Activated naive CD4-positive, alpha-beta T cell treated with anti-CD3 and anti-CD28 coated beads for 36 hours (primary cell): ENCODE data around the gene PCK1. TPM values are rescaled to one million over a fixed set of nuclear protein-coding genes. Genes with fewer than 3 reads are reported as not detected.

Experiments used
- CTCF ChIA-PET: fragments of 350-600 bp; sonication (Branson Sonifier 250); formaldehyde crosslinking; loops from one replicate; lab custom pipeline; 2021; ENCODE audit warnings: antibody characterized with exemption; lab: Charles Lee
- DNase-seq: peaks from one replicate; pipeline ENCODE4 v3.0.0-alpha.2; 2020
- H3K27ac Mint-ChIP-seq: one replicate; pipeline ENCODE4 v1.8.0; 2021; ENCODE audit warnings: mild to moderate bottlenecking, mixed read lengths
- H3K27me3 Mint-ChIP-seq: one replicate; pipeline ENCODE4 v1.8.0; 2021; ENCODE audit warnings: low read depth, mixed read lengths
- H3K36me3 Mint-ChIP-seq: one replicate; pipeline ENCODE4 v1.8.0; 2021; ENCODE audit warnings: low read depth, mixed read lengths
- H3K4me1 Mint-ChIP-seq: one replicate; pipeline ENCODE4 v1.8.0; 2021; ENCODE audit warnings: low read depth, mixed read lengths
- H3K4me3 Mint-ChIP-seq: one replicate; pipeline ENCODE4 v1.8.0; 2021; ENCODE audit warnings: mild to moderate bottlenecking, moderate library complexity, mixed read lengths
- H3K9me3 Mint-ChIP-seq: one replicate; pipeline ENCODE4 v1.8.0; 2021; ENCODE audit warnings: mixed read lengths
- intact Hi-C: fragments of 100-400 bp; cut with micrococcal nuclease; formaldehyde crosslinking; loops from one replicate; pipeline ENCODE4 v1.15.1; 2023
- total RNA-seq, 2 experiments: library from RNA; stranded (reverse); gene quantifications; one replicate each; pipeline ENCODE4 v1.2.3, GENCODE V29; 2021

PCK1 gene
- total RNA-seq, 2 experiments from 2014 or later = not detected

- no peak overlapping the region for H3K4me3 Mint-ChIP-seq
- no peaks in the 10 kb centered on the region for H3K9me3 Mint-ChIP-seq
- H3K27me3 Mint-ChIP-seq = peaks cover 5% of the 10 kb centered on the region
- H3K4me1 Mint-ChIP-seq = no peaks in the 10 kb centered on the region
- no peaks in the 10 kb centered on the region for H3K36me3 Mint-ChIP-seq
- no peak overlapping the region for H3K27ac Mint-ChIP-seq
- DNase-seq = no peak
- intact Hi-C loops = no loop called here
- CTCF ChIA-PET = interaction anchor here (0.5 kb wide), 1 partner anchor 28 kb away, joined by 3 read pairs; no protein-coding TSS in a partner anchor
Measured at GRCh38 chr20:57566803-57567459, 6.0 kb downstream of the PCK1 start.

DNA sequence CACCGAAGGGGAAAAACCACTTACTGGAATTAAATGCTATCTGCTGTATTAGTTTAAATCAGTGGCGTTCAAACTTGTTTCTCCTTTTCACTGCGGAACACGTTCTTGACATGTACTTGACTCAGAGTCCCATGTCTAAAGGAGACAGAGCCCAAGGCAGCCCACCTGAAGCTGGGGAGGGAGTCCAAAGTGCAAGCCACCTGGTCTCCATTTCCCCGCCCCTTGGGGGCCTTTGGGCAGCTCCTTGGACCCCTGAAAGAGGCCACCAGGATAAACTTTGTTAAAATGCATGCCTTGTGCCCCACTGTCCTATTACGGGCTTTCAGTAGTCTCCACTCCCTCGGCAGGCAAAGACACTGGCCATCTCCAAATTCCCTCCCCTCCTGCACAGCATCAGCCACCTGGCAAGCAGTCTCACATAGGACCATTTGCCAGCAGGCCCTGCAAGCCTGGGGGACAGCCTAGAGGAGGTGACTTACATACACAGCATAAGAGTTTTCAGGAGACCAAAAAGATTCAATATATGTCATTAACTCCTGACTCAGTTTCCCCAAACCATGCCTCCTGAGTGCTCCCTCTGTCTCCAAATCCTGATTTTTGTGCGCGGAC is 6.7 kb downstream of the PCK1 start:
- peaks cover 5% of the 10 kb centered on the region for H3K27me3 Mint-ChIP-seq
- CTCF ChIA-PET = interaction anchor here (0.5 to 1.5 kb wide), 2 partner anchors 15 to 28 kb away, joined by 3 read pairs; no protein-coding TSS in a partner anchor
- no peak for DNase-seq
- no peaks in the 10 kb centered on the region for H3K36me3 Mint-ChIP-seq
- no peak overlapping the region for H3K27ac Mint-ChIP-seq
- intact Hi-C loops = no loop called here
- H3K4me1 Mint-ChIP-seq = no peaks in the 10 kb centered on the region
- no peak overlapping the region for H3K4me3 Mint-ChIP-seq
- no peaks in the 10 kb centered on the region for H3K9me3 Mint-ChIP-seq

- Mint-ChIP-seq H3K4me1 (no peaks in the 10 kb centered on the region), H3K27ac (no peak overlapping the region), H3K4me3 (no peak overlapping the region), H3K9me3 (no peaks in the 10 kb centered on the region), H3K27me3 (peaks cover 9% of the 10 kb centered on the region), H3K36me3 (no peaks in the 10 kb centered on the region)
- intact Hi-C loops = no loop called here
- no peak for DNase-seq
- CTCF ChIA-PET = interaction anchor here (1.5 kb wide), 1 partner anchor 14 kb away, joined by 3 read pairs; no protein-coding TSS in a partner anchor
Measured at GRCh38 chr20:57568088-57568896, 7.4 kb downstream of the PCK1 start.

- Mint-ChIP-seq H3K4me1 (no peaks in the 10 kb centered on the region), H3K36me3 (no peaks in the 10 kb centered on the region), H3K4me3 (no peak overlapping the region), H3K27ac (no peak overlapping the region), H3K9me3 (no peaks in the 10 kb centered on the region), H3K27me3 (peaks cover 11% of the 10 kb centered on the region)
- intact Hi-C loops = no loop called here
- no peak for DNase-seq
- CTCF ChIA-PET = interaction anchor here (1.5 kb wide), 1 partner anchor 13 kb away, joined by 3 read pairs; no protein-coding TSS in a partner anchor
Measured at GRCh38 chr20:57568960-57569359, 8.1 kb downstream of the PCK1 start.

- no peaks in the 10 kb centered on the region for H3K4me1 Mint-ChIP-seq
- CTCF ChIA-PET = no interaction called here
- no peak overlapping the region for H3K27ac Mint-ChIP-seq
- intact Hi-C loops = no loop called here
- no peak for DNase-seq
- H3K27me3 Mint-ChIP-seq = peaks cover 15% of the 10 kb centered on the region
- no peak overlapping the region for H3K4me3 Mint-ChIP-seq
- H3K36me3 Mint-ChIP-seq = no peaks in the 10 kb centered on the region
- no peaks in the 10 kb centered on the region for H3K9me3 Mint-ChIP-seq
Measured at GRCh38 chr20:57570145-57570850, 9.4 kb downstream of the PCK1 start.

DNA sequence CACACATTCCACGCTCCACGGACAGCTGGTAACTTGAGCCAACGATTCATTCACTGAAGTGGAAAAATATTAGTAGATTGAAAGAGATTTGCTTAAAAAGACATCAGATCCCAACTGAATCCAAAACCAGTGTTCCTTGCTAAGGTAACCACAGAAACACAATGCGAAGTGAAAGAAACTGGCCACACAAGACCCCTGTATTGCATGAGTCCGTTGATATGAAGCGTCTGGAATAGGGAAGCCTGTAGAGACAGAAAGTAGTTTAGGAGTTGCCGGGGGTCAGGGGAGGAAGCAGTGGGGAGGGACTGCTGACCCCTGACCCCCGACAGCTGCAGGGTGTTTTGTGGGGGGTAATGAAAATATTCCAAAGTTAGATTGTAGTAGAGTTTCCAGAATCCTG is 10.0 kb downstream of the PCK1 start:
- no peaks in the 10 kb centered on the region for H3K36me3 Mint-ChIP-seq
- DNase-seq = no peak
- H3K27me3 Mint-ChIP-seq = peaks cover 15% of the 10 kb centered on the region
- CTCF ChIA-PET = no interaction called here
- no peaks in the 10 kb centered on the region for H3K4me1 Mint-ChIP-seq
- H3K27ac Mint-ChIP-seq = no peak overlapping the region
- H3K4me3 Mint-ChIP-seq = no peak overlapping the region
- intact Hi-C loops = no loop called here
- no peaks in the 10 kb centered on the region for H3K9me3 Mint-ChIP-seq

DNA sequence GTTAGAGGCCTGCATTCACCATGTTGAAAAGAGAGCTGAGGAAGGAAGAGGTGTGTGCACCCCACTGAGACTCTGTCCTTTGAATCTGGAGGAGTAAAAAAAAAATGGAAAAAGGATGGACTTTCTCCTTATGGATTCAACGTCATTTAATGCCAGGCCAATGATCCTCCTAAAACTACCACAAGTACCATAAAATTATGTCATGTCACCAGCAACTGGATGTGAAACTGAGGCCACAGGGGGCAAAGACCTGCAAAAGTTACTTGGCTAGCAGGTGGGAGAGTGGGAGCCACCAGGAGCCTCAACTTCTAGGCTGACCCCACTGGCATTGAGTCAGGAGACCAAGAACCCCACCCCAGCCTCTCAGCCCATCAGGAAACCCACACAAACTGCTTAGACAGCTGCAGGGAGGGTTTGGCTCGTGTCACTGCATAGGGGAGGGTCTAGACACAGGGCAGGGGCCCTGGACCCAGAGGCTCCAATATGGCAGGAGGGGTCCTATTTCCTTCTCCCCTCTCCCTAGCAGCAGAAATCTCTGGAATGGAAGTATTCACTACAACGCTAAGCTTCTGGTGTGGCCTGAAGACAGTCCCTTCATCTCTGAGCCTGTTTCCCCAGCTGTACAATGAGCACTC is 11.0 kb downstream of the PCK1 start:
- H3K9me3 Mint-ChIP-seq = no peaks in the 10 kb centered on the region
- no peak overlapping the region for H3K27ac Mint-ChIP-seq
- intact Hi-C loops = no loop called here
- no peaks in the 10 kb centered on the region for H3K36me3 Mint-ChIP-seq
- H3K27me3 Mint-ChIP-seq = peaks cover 14% of the 10 kb centered on the region
- H3K4me1 Mint-ChIP-seq = no peaks in the 10 kb centered on the region
- no peak overlapping the region for H3K4me3 Mint-ChIP-seq
- DNase-seq = no peak
- CTCF ChIA-PET = interaction anchor here (0.6 kb wide), 1 partner anchor 293 kb away, joined by 3 read pairs; no protein-coding TSS in a partner anchor

- Mint-ChIP-seq H3K4me1 (no peaks in the 10 kb centered on the region), H3K9me3 (no peaks in the 10 kb centered on the region), H3K36me3 (no peaks in the 10 kb centered on the region), H3K4me3 (no peak overlapping the region), H3K27me3 (peaks cover 13% of the 10 kb centered on the region), H3K27ac (no peak overlapping the region)
- intact Hi-C loops = no loop called here
- no peak for DNase-seq
- CTCF ChIA-PET = interaction anchor here (0.6 kb wide), 1 partner anchor 195 kb away, joined by 3 read pairs; no protein-coding TSS in a partner anchor
Measured at GRCh38 chr20:57573242-57573641, 12.3 kb downstream of the PCK1 start.

DNA sequence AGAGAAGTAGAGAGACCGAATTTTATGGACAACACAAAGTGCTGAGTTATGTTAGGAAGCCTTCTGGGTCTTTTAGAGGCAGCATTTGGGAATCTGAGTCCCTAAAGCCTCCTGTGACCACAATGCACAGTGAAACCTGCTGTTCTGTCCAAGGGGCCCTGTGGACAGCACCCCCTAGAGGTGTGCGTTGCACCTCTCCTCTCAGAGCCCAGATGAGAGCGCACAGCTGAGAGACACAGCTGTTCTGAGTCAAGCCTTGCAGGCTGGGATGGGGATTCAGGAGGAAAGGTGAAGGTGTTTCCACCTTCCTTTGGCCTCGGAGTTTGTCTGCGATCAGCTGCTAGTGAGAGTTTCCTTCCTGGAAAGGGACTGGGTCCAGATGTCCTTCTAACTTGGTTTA is 13.0 kb downstream of the PCK1 start:
- intact Hi-C loops = no loop called here
- Mint-ChIP-seq H3K27ac (no peak overlapping the region), H3K27me3 (peaks cover 16% of the 10 kb centered on the region), H3K4me1 (no peaks in the 10 kb centered on the region), H3K4me3 (no peak overlapping the region), H3K9me3 (no peaks in the 10 kb centered on the region), H3K36me3 (no peaks in the 10 kb centered on the region)
- CTCF ChIA-PET = interaction anchor here (0.6 kb wide), 3 partner anchors 194 to 1750 kb away, joined by 3 to 5 read pairs (median 3); no protein-coding TSS in a partner anchor
- peak; percentile 43 for DNase-seq

DNA sequence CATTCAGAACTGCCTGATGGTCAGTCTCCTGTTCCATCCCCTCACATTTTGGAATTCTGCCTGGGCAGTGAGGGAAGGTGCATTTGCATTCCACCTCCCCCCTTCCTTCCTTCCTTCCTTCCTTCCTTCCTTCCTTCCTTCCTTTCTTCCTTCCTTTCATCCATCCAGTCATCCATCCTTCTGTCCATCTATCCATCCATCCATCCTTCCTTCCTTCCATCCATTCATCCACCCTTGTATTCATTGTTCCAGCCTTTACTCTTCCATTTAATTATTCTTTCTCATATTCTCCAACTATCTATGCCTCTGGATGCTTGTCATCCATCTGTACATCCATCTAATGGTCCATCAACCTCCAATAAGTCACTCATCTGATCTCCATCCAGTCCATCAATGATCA is 14.0 kb downstream of the PCK1 start:
- no peak overlapping the region for H3K4me3 Mint-ChIP-seq
- CTCF ChIA-PET = interaction anchor here (1.0 to 1.4 kb wide), 2 partner anchors 20 to 26 kb away, joined by 3 to 4 read pairs; no protein-coding TSS in a partner anchor
- intact Hi-C loops = no loop called here
- H3K4me1 Mint-ChIP-seq = no peaks in the 10 kb centered on the region
- H3K9me3 Mint-ChIP-seq = no peaks in the 10 kb centered on the region
- DNase-seq = no peak
- no peaks in the 10 kb centered on the region for H3K36me3 Mint-ChIP-seq
- peaks cover 19% of the 10 kb centered on the region for H3K27me3 Mint-ChIP-seq
- no peak overlapping the region for H3K27ac Mint-ChIP-seq

DNA sequence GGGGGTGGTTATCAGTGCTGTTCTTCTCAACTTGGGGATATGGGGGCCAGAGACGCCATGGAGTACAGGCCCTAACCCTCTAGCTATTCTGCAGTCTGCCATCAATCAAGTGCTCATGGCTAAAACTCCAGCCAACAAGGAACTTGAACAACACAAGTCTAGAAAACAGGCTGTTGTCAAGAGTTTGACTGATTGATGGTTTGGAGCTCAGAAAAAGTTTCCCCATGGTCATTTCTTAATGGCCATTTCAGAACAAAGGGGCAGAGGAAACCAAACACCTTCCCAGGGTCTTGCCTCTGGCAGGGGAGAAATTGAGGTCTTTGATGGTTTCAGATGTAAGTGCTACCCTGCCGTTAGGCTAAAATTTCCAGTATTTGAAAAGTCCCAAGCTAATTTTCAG is 15.1 kb downstream of the PCK1 start:
- Mint-ChIP-seq H3K4me3 (no peak overlapping the region), H3K36me3 (no peaks in the 10 kb centered on the region), H3K27me3 (peaks cover 29% of the 10 kb centered on the region), H3K27ac (no peak overlapping the region), H3K9me3 (no peaks in the 10 kb centered on the region), H3K4me1 (no peaks in the 10 kb centered on the region)
- CTCF ChIA-PET = interaction anchor here (0.9 to 1.4 kb wide), 3 partner anchors 19 to 77 kb away, joined by 3 to 4 read pairs (median 4); no protein-coding TSS in a partner anchor
- no peak for DNase-seq
- intact Hi-C loops = no loop called here
